ENCODE results near the gene CORO7.
"Not testable (repeated sequence)": the region's sequence is repeated elsewhere in the genome, so short reads cannot be mapped to it uniquely, and the experiment has no call there.

CORO7 gene

GRCh38 chr16:4338712-4339299, 77.6 kb downstream of the CORO7 start:
- H3K4me3 ChIP-seq (replicated peaks; ENCODE audit: low read depth, low read length) = no peak overlapping the region
- TF ChIP-seq CTCF (IDR thresholded peaks at IDR 0.05; ENCODE audit: low read length, missing control alignments) = no peak
- no peak for DNase-seq (ENCODE audit: low read depth)

- no peak for TF ChIP-seq CTCF (IDR thresholded peaks at IDR 0.05; ENCODE audit: low read length, missing control alignments)
- no peak overlapping the region for H3K4me3 ChIP-seq (replicated peaks; ENCODE audit: low read depth, low read length)
These were observed 78.2 kb downstream of the CORO7 start for GRCh38 chr16:4338125-4338582.

GRCh38 chr16:4337540-4338088, 78.8 kb downstream of the CORO7 start:
- no peak overlapping the region for H3K4me3 ChIP-seq (replicated peaks; ENCODE audit: low read depth, low read length)
- no peak for DNase-seq (ENCODE audit: low read depth)
- no peak for TF ChIP-seq CTCF (IDR thresholded peaks at IDR 0.05; ENCODE audit: low read length, missing control alignments)

More at GRCh38 chr16:4338125-4338582, 78.2 kb downstream of the CORO7 start:
- DNase-seq (ENCODE audit: low read depth) = no peak

DNA sequence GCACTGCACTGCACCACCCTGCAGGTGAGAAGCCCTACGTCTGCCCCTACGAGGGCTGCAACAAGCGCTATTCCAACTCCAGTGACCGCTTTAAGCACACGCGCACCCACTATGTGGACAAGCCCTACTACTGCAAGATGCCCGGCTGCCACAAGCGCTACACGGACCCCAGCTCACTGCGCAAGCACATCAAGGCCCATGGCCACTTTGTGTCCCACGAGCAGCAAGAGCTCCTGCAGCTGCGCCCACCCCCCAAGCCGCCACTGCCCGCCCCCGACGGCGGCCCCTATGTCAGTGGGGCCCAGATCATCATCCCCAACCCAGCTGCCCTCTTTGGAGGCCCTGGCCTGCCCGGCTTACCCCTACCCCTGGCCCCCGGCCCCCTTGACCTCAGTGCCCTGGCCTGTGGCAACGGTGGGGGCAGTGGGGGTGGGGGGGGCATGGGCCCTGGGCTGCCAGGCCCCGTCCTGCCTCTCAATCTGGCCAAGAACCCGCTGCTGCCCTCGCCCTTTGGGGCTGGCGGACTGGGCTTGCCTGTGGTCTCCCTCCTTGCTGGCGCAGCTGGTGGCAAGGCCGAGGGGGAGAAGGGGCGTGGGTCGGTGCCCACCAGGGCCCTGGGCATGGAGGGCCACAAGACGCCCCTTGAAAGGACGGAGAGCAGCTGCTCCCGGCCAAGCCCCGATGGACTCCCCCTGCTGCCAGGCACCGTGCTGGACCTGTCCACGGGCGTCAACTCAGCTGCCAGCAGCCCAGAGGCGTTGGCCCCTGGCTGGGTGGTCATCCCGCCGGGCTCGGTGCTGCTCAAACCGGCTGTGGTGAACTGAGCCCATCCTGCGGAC, 79.5 kb downstream of the CORO7 start:
- no peak for DNase-seq (ENCODE audit: low read depth)
- TF ChIP-seq CTCF (IDR thresholded peaks at IDR 0.05; ENCODE audit: low read length, missing control alignments) = no peak
- H3K4me3 ChIP-seq (replicated peaks; ENCODE audit: low read depth, low read length) = no peak overlapping the region

GRCh38 chr16:4334724-4335495, 81.5 kb downstream of the CORO7 start:
- DNase-seq (ENCODE audit: low read depth) = no peak
- no peak for TF ChIP-seq CTCF (IDR thresholded peaks at IDR 0.05; ENCODE audit: low read length, missing control alignments)
- no peak overlapping the region for H3K4me3 ChIP-seq (replicated peaks; ENCODE audit: low read depth, low read length)

GRCh38 chr16:4333714-4334113, 82.7 kb downstream of the CORO7 start:
- H3K4me3 ChIP-seq (replicated peaks; ENCODE audit: low read depth, low read length); DNase-seq (ENCODE audit: low read depth): not testable (repeated sequence)

- no peak for DNase-seq (ENCODE audit: low read depth)
- no peak overlapping the region for H3K4me3 ChIP-seq (replicated peaks; ENCODE audit: low read depth, low read length)
- TF ChIP-seq CTCF (IDR thresholded peaks at IDR 0.05; ENCODE audit: low read length, missing control alignments) = no peak
These were observed 83.1 kb downstream of the CORO7 start for GRCh38 chr16:4333308-4333638.
